ENCODE measurements around the gene NANOGP8.

The NANOGP8 gene

GRCh38 chr15:35127717-35128116 is 42.6 kb upstream of the NANOGP8 start:
- Histone ChIP-seq H3K9me3 (ENCODE audit: insufficient read depth, low read depth, low read length) (no peaks in the 10 kb centered on the region), H3K36me3 (ENCODE audit: control insufficient read depth in 1 of 2, insufficient read depth in 2 of 2, low read length in 2 of 2) (no peaks in the 10 kb centered on the region), H3K4ac (ENCODE audit: low read depth, low read length) (no peak overlapping the region), H3K79me1 (ENCODE audit: low read length) (no peaks in the 10 kb centered on the region), H3K27me3 (ENCODE audit: insufficient read depth, low read length) (no peaks in the 10 kb centered on the region), H3K4me2 (ENCODE audit: low read length) (no peak overlapping the region), H2BK5ac (ENCODE audit: low read depth, low read length, poor library complexity) (no peak overlapping the region), H3K9ac (ENCODE audit: low read length) (no peak overlapping the region), H3K27ac (ENCODE audit: low read depth, low read length) (no peak overlapping the region), H2AK5ac (ENCODE audit: low read length) (no peak overlapping the region), H3K18ac (ENCODE audit: low read length) (no peak overlapping the region), H2BK12ac (ENCODE audit: low read length) (no peak overlapping the region), H3K4me3 (ENCODE audit: low read depth, low read length) (no peak overlapping the region), H4K12ac (ENCODE audit: low read depth, low read length) (no peak overlapping the region), H4K8ac (ENCODE audit: low read depth, low read length) (no peak overlapping the region), H2BK120ac (ENCODE audit: insufficient read depth, low read length, poor library complexity) (no peak overlapping the region), H3K79me2 (ENCODE audit: control insufficient read depth, insufficient read depth, low read length, poor library complexity) (no peaks in the 10 kb centered on the region), H3K14ac (ENCODE audit: low read length) (no peak overlapping the region), H3K23ac (ENCODE audit: low read length) (no peak overlapping the region), H4K91ac (ENCODE audit: low read depth, low read length) (no peak overlapping the region), H2AFZ (ENCODE audit: insufficient read depth, low read length, poor library complexity) (no peak overlapping the region), H3K4me1 (ENCODE audit: control insufficient read depth in 1 of 2, insufficient read depth in 2 of 2, low read length in 2 of 2) (no peaks in the 10 kb centered on the region)
- no CpG with 5 or more reads among the region's 1 CpG for WGBS (ENCODE audit: extremely low coverage, insufficient coverage, insufficient read length)
- no peak for DNase-seq

GRCh38 chr15:35126236-35126635 is 41.1 kb upstream of the NANOGP8 start:
- H3K23ac ChIP-seq (ENCODE audit: low read length), result no peak overlapping the region
- no peak overlapping the region for H3K4me2 ChIP-seq (ENCODE audit: low read length)
- H4K91ac ChIP-seq (ENCODE audit: low read depth, low read length), result no peak overlapping the region
- no peaks in the 10 kb centered on the region for H3K9me3 ChIP-seq (ENCODE audit: insufficient read depth, low read depth, low read length)
- no peak overlapping the region for H2BK120ac ChIP-seq (ENCODE audit: insufficient read depth, low read length, poor library complexity)
- H3K9ac ChIP-seq (ENCODE audit: low read length), result no peak overlapping the region
- no peak overlapping the region for H2BK12ac ChIP-seq (ENCODE audit: low read length)
- H3K79me1 ChIP-seq (ENCODE audit: low read length), result no peaks in the 10 kb centered on the region
- no peak overlapping the region for H3K27ac ChIP-seq (ENCODE audit: low read depth, low read length)
- H4K12ac ChIP-seq (ENCODE audit: low read depth, low read length), result no peak overlapping the region
- no peaks in the 10 kb centered on the region for H3K4me1 ChIP-seq (ENCODE audit: control insufficient read depth in 1 of 2, insufficient read depth in 2 of 2, low read length in 2 of 2)
- no peak overlapping the region for H3K14ac ChIP-seq (ENCODE audit: low read length)
- no peak overlapping the region for H3K4ac ChIP-seq (ENCODE audit: low read depth, low read length)
- no peaks in the 10 kb centered on the region for H3K36me3 ChIP-seq (ENCODE audit: control insufficient read depth in 1 of 2, insufficient read depth in 2 of 2, low read length in 2 of 2)
- WGBS (ENCODE audit: extremely low coverage, insufficient coverage, insufficient read length), result no CpG with 5 or more reads among the region's 1 CpG
- H3K79me2 ChIP-seq (ENCODE audit: control insufficient read depth, insufficient read depth, low read length, poor library complexity), result no peaks in the 10 kb centered on the region
- no peak overlapping the region for H3K18ac ChIP-seq (ENCODE audit: low read length)
- H4K8ac ChIP-seq (ENCODE audit: low read depth, low read length), result no peak overlapping the region
- no peak overlapping the region for H3K4me3 ChIP-seq (ENCODE audit: low read depth, low read length)
- no peak overlapping the region for H2BK5ac ChIP-seq (ENCODE audit: low read depth, low read length, poor library complexity)
- DNase-seq, result peak; percentile 3 to 60
- no peak overlapping the region for H2AFZ ChIP-seq (ENCODE audit: insufficient read depth, low read length, poor library complexity)
- no peak overlapping the region for H2AK5ac ChIP-seq (ENCODE audit: low read length)
- H3K27me3 ChIP-seq (ENCODE audit: insufficient read depth, low read length), result no peaks in the 10 kb centered on the region

- Histone ChIP-seq H2BK12ac (ENCODE audit: low read length) (no peak overlapping the region), H4K8ac (ENCODE audit: low read depth, low read length) (no peak overlapping the region), H3K27me3 (ENCODE audit: insufficient read depth, low read length) (no peaks in the 10 kb centered on the region), H3K4me2 (ENCODE audit: low read length) (no peak overlapping the region), H2AK5ac (ENCODE audit: low read length) (no peak overlapping the region), H3K79me2 (ENCODE audit: control insufficient read depth, insufficient read depth, low read length, poor library complexity) (no peaks in the 10 kb centered on the region), H3K9me3 (ENCODE audit: insufficient read depth, low read depth, low read length) (peaks cover 1% of the 10 kb centered on the region), H3K23ac (ENCODE audit: low read length) (no peak overlapping the region), H2BK120ac (ENCODE audit: insufficient read depth, low read length, poor library complexity) (no peak overlapping the region), H3K4me1 (ENCODE audit: control insufficient read depth in 1 of 2, insufficient read depth in 2 of 2, low read length in 2 of 2) (no peaks in the 10 kb centered on the region), H3K36me3 (ENCODE audit: control insufficient read depth in 1 of 2, insufficient read depth in 2 of 2, low read length in 2 of 2) (no peaks in the 10 kb centered on the region), H4K91ac (ENCODE audit: low read depth, low read length) (no peak overlapping the region), H2AFZ (ENCODE audit: insufficient read depth, low read length, poor library complexity) (no peak overlapping the region), H3K4ac (ENCODE audit: low read depth, low read length) (no peak overlapping the region), H3K4me3 (ENCODE audit: low read depth, low read length) (no peak overlapping the region), H3K27ac (ENCODE audit: low read depth, low read length) (no peak overlapping the region), H3K9ac (ENCODE audit: low read length) (no peak overlapping the region), H4K12ac (ENCODE audit: low read depth, low read length) (no peak overlapping the region), H3K79me1 (ENCODE audit: low read length) (no peaks in the 10 kb centered on the region), H2BK5ac (ENCODE audit: low read depth, low read length, poor library complexity) (no peak overlapping the region), H3K18ac (ENCODE audit: low read length) (no peak overlapping the region), H3K14ac (ENCODE audit: low read length) (no peak overlapping the region)
- DNase-seq, result no peak
These were observed 38.6 kb upstream of the NANOGP8 start for GRCh38 chr15:35123743-35124142.

- Histone ChIP-seq H3K9me3 (ENCODE audit: insufficient read depth, low read depth, low read length) (peaks cover 1% of the 10 kb centered on the region), H3K36me3 (ENCODE audit: control insufficient read depth in 1 of 2, insufficient read depth in 2 of 2, low read length in 2 of 2) (no peaks in the 10 kb centered on the region), H2AK5ac (ENCODE audit: low read length) (no peak overlapping the region), H2BK120ac (ENCODE audit: insufficient read depth, low read length, poor library complexity) (no peak overlapping the region), H3K27ac (ENCODE audit: low read depth, low read length) (no peak overlapping the region), H2BK5ac (ENCODE audit: low read depth, low read length, poor library complexity) (no peak overlapping the region), H2BK12ac (ENCODE audit: low read length) (no peak overlapping the region), H3K4ac (ENCODE audit: low read depth, low read length) (no peak overlapping the region), H3K9ac (ENCODE audit: low read length) (no peak overlapping the region), H3K27me3 (ENCODE audit: insufficient read depth, low read length) (no peaks in the 10 kb centered on the region), H4K8ac (ENCODE audit: low read depth, low read length) (no peak overlapping the region), H3K79me1 (ENCODE audit: low read length) (no peaks in the 10 kb centered on the region), H3K79me2 (ENCODE audit: control insufficient read depth, insufficient read depth, low read length, poor library complexity) (no peaks in the 10 kb centered on the region), H2AFZ (ENCODE audit: insufficient read depth, low read length, poor library complexity) (no peak overlapping the region), H3K4me3 (ENCODE audit: low read depth, low read length) (no peak overlapping the region), H3K4me2 (ENCODE audit: low read length) (no peak overlapping the region), H4K91ac (ENCODE audit: low read depth, low read length) (no peak overlapping the region), H3K14ac (ENCODE audit: low read length) (no peak overlapping the region), H4K12ac (ENCODE audit: low read depth, low read length) (no peak overlapping the region), H3K18ac (ENCODE audit: low read length) (no peak overlapping the region), H3K23ac (ENCODE audit: low read length) (no peak overlapping the region), H3K4me1 (ENCODE audit: control insufficient read depth in 1 of 2, insufficient read depth in 2 of 2, low read length in 2 of 2) (no peaks in the 10 kb centered on the region)
- no CpG with 5 or more reads among the region's 47 CpGs for WGBS (ENCODE audit: extremely low coverage, insufficient coverage, insufficient read length)
- DNase-seq, result no peak
These were observed 36.7 kb upstream of the NANOGP8 start for GRCh38 chr15:35121611-35122359.
